H1 (cell line): ENCODE measurements around the gene CTCF.

Source experiments
- CTCF ChIP-seq, 3 experiments: IDR thresholded peaks; 1 replicate in 2 of 3; 2 replicates in 1 of 3; pipeline versions ENCODE4 v1.5.1 to v1.6.1; 2011; ENCODE audit warnings: low read length in 3 of 3, mild to moderate bottlenecking in 3 of 3, inconsistent platforms in 2 of 3, low read depth in 1 of 3, moderate library complexity in 1 of 3; ENCODE audit not compliant: insufficient read depth in 1 of 3; ENCODE audit errors: control extremely low read depth in 1 of 3
- EZH2 ChIP-seq: fragments of 200-600 bp; sonication (generic); IDR thresholded peaks from 2 replicates; pipeline ENCODE4 v1.7.1; 2012; ENCODE audit warnings: low read depth, mild to moderate bottlenecking, moderate library complexity, low read length, inconsistent platforms; ENCODE audit not compliant: severe bottlenecking
- NRF1 ChIP-seq: IDR thresholded peaks from 2 replicates; pipeline ENCODE4 v1.6.1; 2011; ENCODE audit warnings: mild to moderate bottlenecking, low read depth, low read length, improper control_type of control experiment
- TEAD4 ChIP-seq: IDR thresholded peaks from 2 replicates; pipeline ENCODE4 v1.6.1; 2012; ENCODE audit warnings: low read depth, low read length, inconsistent platforms, mixed read lengths
- ZNF274 ChIP-seq: IDR thresholded peaks from 2 replicates; pipeline ENCODE4 v1.7.0; 2012; ENCODE audit warnings: low read length, borderline replicate concordance; ENCODE audit errors: extremely low read depth

GRCh38 chr16:67535201-67535600 is 27.1 kb upstream of the CTCF start:
- no peak for TF ChIP-seq CTCF (IDR thresholded peaks at IDR 0.05; ENCODE audit: control extremely low read depth in 1 of 3, insufficient read depth in 1 of 3, low read depth in 1 of 3, low read length in 3 of 3)
- TF ChIP-seq EZH2, result no peak
- no peak for TF ChIP-seq NRF1
- TF ChIP-seq TEAD4, result no peak
- no peak for TF ChIP-seq ZNF274
